ENCODE results near the gene LOXHD1.

Gene LOXHD1

GRCh38 chr18:46428368-46428767 lies 228.7 kb downstream of the LOXHD1 start:
- Histone ChIP-seq H3K36me3 (ENCODE audit: insufficient read depth, low read length) (no peaks in the 10 kb centered on the region), H3K9me3 (ENCODE audit: control insufficient read depth, insufficient read depth, low read length) (no peaks in the 10 kb centered on the region), H3K9ac (ENCODE audit: low read depth, low read length) (no peak overlapping the region), H3K4me1 (ENCODE audit: insufficient read depth, low read length) (peaks cover 24% of the 10 kb centered on the region)

DNA sequence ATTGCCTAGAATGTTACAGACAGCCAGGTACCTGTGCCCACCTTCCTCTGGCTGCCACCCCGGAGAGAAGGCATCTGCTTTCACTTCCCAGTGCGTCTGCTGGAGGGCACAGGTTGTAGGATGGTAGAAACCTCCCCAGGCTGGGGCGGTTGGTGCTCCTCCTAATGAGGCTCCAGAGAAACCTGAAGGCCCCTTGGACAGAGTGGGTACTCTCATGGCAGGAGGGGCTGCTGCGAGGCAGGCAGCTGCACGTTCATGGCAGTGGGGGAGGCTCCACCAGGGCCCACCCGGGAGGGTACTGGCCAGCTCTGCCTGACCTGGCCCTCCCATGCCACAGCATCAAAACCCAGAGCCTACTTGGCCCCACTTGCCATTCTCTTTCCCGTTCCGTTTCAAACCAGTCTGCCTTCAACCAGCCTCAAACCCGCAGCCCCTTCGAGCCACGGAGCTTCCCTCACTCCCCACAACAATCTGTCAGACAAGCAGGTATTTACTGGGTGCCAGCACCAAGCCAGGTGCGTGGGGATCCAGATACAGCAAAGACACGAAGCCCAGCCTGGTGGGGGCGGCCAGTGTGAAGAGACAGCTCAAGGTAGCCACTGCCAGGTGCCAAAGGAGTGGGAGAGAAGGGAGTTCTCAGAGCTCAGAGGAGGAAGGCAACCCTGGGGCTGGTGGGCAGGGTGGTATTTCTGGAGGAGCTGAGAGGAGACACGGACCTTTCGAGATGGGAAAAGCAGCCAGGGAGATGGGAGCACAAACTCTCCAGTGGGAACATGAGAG lies 229.6 kb downstream of the LOXHD1 start:
- peaks cover 24% of the 10 kb centered on the region for H3K4me1 ChIP-seq (ENCODE audit: insufficient read depth, low read length)
- H3K9ac ChIP-seq (ENCODE audit: low read depth, low read length), result no peak overlapping the region
- H3K9me3 ChIP-seq (ENCODE audit: control insufficient read depth, insufficient read depth, low read length), result no peaks in the 10 kb centered on the region
- no peaks in the 10 kb centered on the region for H3K36me3 ChIP-seq (ENCODE audit: insufficient read depth, low read length)
